Left ventricle myocardium inferior (tissue), 1 donor: ENCODE data around the gene LMO1. TPM values are rescaled to one million over a fixed set of nuclear protein-coding genes. Genes with fewer than 3 reads are reported as not detected.

ENCODE experiments used
- DNase-seq: peaks from one replicate; pipeline ENCODE4 v3.0.0-alpha.2; 2020
- H3K27ac ChIP-seq: fragments of 200-600 bp; replicated peaks from 2 replicates; pipeline ENCODE4 v1.8.0; 2021
- H3K27me3 ChIP-seq: fragments of 200-600 bp; 2 replicates; pipeline ENCODE4 v1.8.0; 2021; ENCODE audit warnings: low read depth
- H3K36me3 ChIP-seq: fragments of 200-600 bp; 2 replicates; pipeline ENCODE4 v1.8.0; 2021
- H3K4me1 ChIP-seq: fragments of 200-600 bp; 2 replicates; pipeline ENCODE4 v1.8.0; 2021
- H3K4me3 ChIP-seq: fragments of 200-600 bp; 2 replicates; pipeline ENCODE4 v1.8.0; 2021; ENCODE audit warnings: mild to moderate bottlenecking, moderate library complexity
- H3K9me3 ChIP-seq: fragments of 200-600 bp; replicated peaks from 2 replicates; pipeline ENCODE4 v1.8.0; 2021
- intact Hi-C: fragments of 100-400 bp; cut with micrococcal nuclease; formaldehyde crosslinking; loops from one replicate; pipeline ENCODE4 v1.11.0; 2022
- total RNA-seq: library from RNA; stranded (reverse); fragmentation: NEBNext Ultra II Directional; extraction: Animal tissue kit (Norgen Biotek cat#: 25700); gene quantifications from one replicate; pipeline ENCODE4 v1.2.1, GENCODE V29; 2021
- TF ChIP-seq, protein P1 (sequence below): fragments of 200-600 bp; IDR thresholded peaks from 2 replicates; pipeline ENCODE4 v1.8.0; 2021; ENCODE audit warnings: antibody characterized with exemption, mild to moderate bottlenecking, borderline replicate concordance
- donor health status: DM: no; HTN: yes; CAD: no; lungs with severe emphysema.

The LMO1 gene
- total RNA-seq, 1 donor from 2014 or later: 2.3 TPM

DNA sequence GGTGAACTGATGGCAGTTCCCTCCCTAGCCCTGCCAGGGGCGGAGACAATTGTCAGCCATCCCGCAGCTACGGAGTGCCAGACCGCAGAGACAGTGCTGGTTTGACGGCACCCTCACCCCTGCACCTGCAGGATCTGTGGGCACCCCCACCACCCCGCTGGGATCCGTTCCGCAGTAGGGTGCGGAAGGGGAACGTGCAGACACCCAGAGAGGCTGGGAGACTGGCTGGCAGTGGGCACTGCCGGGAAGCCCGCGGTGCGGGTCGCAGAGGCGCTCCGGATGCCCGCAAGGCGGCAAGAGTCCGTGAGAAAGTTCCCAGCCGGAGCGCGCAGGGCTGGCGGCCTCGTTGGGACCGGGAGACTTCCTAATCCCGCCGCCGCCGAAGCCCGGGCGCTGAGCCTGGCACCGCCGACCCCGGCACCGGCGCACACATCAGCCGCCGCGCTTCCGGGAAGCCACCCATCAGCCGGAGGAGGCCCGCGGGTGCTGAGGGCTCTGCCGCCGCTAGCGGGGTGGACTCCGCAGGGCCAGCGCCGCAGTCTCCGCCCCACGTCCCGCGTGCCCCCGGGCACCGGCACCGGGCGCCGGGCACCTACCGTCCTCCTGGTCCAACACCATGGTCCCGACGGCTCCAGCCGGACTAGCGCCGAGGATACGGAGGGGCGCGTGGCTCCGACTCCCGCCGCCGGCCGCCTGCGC lies 4.3 kb upstream of the LMO1 start:
- Histone ChIP-seq H3K4me1 (peaks cover 23% of the 10 kb centered on the region), H3K4me3 (peak overlapping the region; percentile 67), H3K27me3 (peaks cover 84% of the 10 kb centered on the region), H3K9me3 (no peaks in the 10 kb centered on the region), H3K27ac (no peak overlapping the region), H3K36me3 (no peaks in the 10 kb centered on the region)
- no peak for DNase-seq
- TF ChIP-seq, protein P1, sequence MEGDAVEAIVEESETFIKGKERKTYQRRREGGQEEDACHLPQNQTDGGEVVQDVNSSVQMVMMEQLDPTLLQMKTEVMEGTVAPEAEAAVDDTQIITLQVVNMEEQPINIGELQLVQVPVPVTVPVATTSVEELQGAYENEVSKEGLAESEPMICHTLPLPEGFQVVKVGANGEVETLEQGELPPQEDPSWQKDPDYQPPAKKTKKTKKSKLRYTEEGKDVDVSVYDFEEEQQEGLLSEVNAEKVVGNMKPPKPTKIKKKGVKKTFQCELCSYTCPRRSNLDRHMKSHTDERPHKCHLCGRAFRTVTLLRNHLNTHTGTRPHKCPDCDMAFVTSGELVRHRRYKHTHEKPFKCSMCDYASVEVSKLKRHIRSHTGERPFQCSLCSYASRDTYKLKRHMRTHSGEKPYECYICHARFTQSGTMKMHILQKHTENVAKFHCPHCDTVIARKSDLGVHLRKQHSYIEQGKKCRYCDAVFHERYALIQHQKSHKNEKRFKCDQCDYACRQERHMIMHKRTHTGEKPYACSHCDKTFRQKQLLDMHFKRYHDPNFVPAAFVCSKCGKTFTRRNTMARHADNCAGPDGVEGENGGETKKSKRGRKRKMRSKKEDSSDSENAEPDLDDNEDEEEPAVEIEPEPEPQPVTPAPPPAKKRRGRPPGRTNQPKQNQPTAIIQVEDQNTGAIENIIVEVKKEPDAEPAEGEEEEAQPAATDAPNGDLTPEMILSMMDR: no peak
- intact Hi-C loops: no loop called here

DNA sequence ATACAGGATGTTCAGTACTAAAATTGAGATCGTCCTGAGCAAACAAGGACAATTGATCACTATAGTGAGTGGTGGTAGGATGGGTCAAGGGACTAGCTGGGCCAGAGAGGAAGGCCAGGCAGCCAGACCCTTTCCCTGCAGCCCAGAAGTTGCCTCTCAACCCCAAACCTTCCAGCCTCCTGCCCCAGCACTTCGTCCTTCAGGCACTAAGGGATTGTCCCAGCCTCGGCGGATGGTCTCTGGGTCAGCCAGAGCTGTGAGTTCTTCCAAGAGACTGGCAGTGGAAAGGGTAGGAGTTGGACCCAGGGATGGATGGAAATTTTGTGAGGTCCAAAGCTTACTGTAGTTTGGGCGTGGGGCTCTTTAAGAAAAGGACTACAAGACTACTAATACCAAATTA lies 3.6 kb upstream of the LMO1 start:
- intact Hi-C loops: no loop called here
- no peak overlapping the region for H3K27ac ChIP-seq
- no peaks in the 10 kb centered on the region for H3K9me3 ChIP-seq
- H3K36me3 ChIP-seq: no peaks in the 10 kb centered on the region
- H3K27me3 ChIP-seq: peaks cover 91% of the 10 kb centered on the region
- H3K4me3 ChIP-seq: no peak overlapping the region
- TF ChIP-seq, protein P1: no peak
- DNase-seq: no peak
- peaks cover 30% of the 10 kb centered on the region for H3K4me1 ChIP-seq

DNA sequence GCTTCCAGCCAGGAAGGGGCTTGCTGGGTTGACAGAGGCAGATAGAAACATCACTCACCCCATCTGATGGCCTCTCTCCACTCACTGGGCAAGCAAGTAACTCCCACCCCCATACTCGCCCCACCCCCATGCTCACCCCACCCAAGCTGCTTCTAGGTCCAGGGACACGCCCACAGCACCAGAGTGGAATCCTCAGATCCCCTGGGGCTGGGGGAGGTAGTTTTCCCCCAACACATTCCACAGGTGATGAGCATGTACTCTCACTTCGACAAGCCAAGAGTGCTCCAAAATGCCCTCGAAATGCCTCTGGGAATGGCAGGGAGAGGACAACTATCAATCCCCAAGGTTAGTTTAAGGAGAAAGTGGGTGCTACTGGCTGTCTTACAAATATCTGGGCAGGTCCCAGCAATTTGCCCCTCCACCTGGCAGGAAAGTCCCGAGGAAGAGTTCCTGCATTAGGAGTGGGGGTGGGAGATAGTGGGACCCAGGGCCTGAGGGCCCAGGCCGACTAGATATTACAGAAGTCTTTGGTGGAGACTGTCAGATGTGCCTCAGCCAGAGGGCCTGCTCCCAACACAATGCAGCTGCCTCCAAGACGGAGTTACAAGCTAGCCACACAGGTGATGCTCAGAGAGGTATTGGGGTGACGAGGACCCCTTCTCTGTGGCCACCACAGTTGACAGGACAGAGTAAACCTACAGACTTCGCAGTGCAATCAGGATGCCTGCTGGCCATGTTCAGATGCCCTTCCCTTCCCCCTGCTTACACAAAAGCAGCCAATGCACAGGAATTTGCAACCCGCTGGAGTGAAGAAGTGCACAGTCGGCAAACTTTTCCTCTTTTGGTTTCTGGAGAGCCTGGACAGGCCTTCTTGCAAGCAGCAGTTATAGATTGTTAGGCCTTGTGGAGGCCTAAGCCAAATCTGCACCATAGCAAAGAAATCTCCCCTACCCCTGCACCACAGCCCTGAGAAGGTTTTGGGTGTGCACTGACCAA lies 2.9 kb upstream of the LMO1 start:
- intact Hi-C loops: no loop called here
- Histone ChIP-seq H3K27ac (no peak overlapping the region), H3K9me3 (no peaks in the 10 kb centered on the region), H3K36me3 (no peaks in the 10 kb centered on the region), H3K4me1 (peaks cover 32% of the 10 kb centered on the region), H3K27me3 (peaks cover 98% of the 10 kb centered on the region), H3K4me3 (no peak overlapping the region)
- TF ChIP-seq, protein P1: no peak
- no peak for DNase-seq

DNA sequence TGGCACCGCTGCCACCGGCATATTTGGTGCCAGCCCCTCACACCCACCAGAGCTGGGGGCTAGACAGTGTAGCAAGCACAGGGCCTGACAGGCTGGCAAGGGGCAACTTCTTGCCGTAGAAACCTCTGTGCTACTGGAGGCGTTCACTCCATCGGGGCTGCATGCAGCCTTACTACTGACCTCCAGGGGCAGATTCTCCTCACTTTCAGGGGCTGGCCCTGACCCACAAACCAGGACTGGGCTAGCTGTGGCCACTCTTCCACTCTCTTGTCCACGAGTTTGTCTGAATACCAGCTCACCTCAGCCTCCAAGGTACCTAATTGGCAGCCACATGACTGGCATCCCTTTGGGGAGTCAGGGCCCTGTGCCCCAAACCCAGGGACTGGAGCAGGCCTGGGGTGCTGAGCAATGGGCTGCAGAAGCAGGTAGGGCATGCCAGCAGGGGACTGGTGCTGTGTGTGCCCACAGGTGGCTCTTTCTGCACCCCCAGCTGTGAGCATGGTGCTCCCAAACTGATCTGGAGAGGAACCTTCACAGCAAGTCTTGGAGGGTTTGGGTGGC lies 2.1 kb upstream of the LMO1 start:
- H3K27ac ChIP-seq: no peak overlapping the region
- DNase-seq: no peak
- intact Hi-C loops: no loop called here
- peaks cover 98% of the 10 kb centered on the region for H3K27me3 ChIP-seq
- peaks cover 32% of the 10 kb centered on the region for H3K4me1 ChIP-seq
- H3K4me3 ChIP-seq: no peak overlapping the region
- no peaks in the 10 kb centered on the region for H3K9me3 ChIP-seq
- H3K36me3 ChIP-seq: no peaks in the 10 kb centered on the region
- TF ChIP-seq, protein P1: peak; percentile 32

DNA sequence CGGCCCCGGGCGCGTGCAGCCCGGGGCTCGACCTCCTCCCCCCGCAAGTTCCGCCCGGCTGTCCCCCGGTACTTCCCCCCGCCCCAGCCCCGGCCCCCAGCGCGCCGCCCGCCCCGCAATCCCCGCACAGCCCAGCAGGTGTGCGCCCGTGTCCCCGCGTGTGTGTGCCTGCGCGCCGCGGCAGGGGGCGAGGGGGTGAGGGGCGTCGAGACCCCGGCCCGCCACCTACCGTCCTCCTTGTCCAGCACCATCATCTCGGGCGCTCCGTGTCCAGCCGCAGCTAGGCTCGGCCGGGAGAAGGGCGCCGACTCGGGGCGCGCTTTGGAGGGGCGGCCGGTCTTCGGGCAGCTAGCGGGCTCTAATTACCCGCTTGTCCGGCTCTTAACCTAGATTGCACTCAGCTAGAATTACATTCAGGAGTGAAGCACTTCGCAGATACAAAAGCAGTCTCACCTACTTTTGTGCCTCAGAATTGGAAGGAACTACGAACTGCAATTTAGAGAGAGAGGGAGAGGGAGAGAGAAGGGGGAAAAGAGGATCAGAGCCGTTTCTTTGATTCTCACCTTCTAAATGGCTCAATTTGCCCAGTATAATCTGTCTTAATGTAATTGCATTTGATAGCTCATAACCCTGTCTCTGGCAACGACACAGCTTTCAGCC lies 439 bp downstream of the LMO1 start:
- H3K4me3 ChIP-seq: peak overlapping the region; percentile 70
- peaks cover 35% of the 10 kb centered on the region for H3K4me1 ChIP-seq
- DNase-seq: no peak
- H3K9me3 ChIP-seq: no peaks in the 10 kb centered on the region
- peaks cover 85% of the 10 kb centered on the region for H3K27me3 ChIP-seq
- peak overlapping the region; percentile 27 for H3K27ac ChIP-seq
- TF ChIP-seq, protein P1: no peak
- intact Hi-C loops: no loop called here
- no peaks in the 10 kb centered on the region for H3K36me3 ChIP-seq
